Measurements from ENCODE around the gene FOXK2.

Gene FOXK2

GRCh38 chr17:82608816-82609215 is 89.3 kb downstream of the FOXK2 start:
- H3K27me3 ChIP-seq (ENCODE audit: insufficient read depth, low read length), result no peaks in the 10 kb centered on the region
- no peak overlapping the region for H3K9ac ChIP-seq (ENCODE audit: low read depth, low read length)
- H3K36me3 ChIP-seq (ENCODE audit: insufficient read depth, low read depth, low read length), result peaks cover 36% of the 10 kb centered on the region
- no peaks in the 10 kb centered on the region for H3K9me3 ChIP-seq (ENCODE audit: insufficient read depth, low read depth, low read length)
- no peaks in the 10 kb centered on the region for H3K4me1 ChIP-seq (ENCODE audit: insufficient read depth, low read length)
- H3K27ac ChIP-seq (ENCODE audit: low read length), result no peak overlapping the region
- no peak overlapping the region for H3K4me3 ChIP-seq (ENCODE audit: low read length)

- H3K36me3 ChIP-seq (ENCODE audit: insufficient read depth, low read depth, low read length), result peaks cover 31% of the 10 kb centered on the region
- H3K9ac ChIP-seq (ENCODE audit: low read depth, low read length), result no peak overlapping the region
- no peaks in the 10 kb centered on the region for H3K9me3 ChIP-seq (ENCODE audit: insufficient read depth, low read depth, low read length)
These were observed 90.1 kb downstream of the FOXK2 start for GRCh38 chr17:82609655-82610054.

DNA sequence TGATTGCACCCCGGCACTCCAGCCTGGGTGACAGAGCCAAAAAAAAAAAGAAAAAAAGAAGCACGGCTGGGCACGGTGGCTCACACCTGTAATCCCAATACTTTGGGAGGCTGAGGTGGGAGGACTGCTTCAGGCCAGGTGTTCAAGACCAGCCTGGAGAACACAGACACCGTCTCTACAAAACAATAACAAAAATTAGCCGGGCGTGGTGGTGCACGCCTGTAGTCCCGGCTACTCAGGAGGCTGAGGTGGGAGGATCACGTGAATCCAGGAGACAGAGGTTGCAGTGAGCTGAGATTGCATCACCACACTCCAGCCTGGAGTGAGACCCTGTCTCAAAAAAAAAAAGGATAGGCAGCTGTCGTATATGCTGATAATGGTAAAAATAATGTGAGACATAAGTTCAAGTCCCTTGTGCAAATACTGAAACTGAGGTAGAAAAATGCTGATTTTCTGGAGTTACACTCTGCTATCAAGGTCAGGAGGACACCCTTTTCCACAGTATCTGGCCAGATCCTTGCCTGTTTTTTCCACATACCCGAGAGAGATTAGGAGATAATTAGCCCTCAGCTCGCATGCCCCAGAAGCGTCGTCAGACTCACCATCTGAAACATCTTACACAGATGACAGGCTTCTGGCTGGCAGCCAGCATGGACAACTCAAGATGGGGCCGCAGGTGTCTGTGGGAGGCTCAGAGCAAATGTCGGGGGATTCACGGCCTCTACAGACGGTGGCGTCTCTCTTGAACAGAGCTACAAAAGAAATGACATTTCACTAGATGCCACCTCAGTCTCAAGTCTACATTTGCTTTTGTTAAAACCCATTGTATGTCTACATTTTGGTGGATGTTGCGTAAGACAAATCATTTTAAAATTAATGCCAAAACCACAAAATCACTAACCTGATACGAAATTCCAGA is 91.9 kb downstream of the FOXK2 start:
- Histone ChIP-seq H3K27ac (ENCODE audit: low read length) (no peak overlapping the region), H3K9me3 (ENCODE audit: insufficient read depth, low read depth, low read length) (no peaks in the 10 kb centered on the region), H3K36me3 (ENCODE audit: insufficient read depth, low read depth, low read length) (peaks cover 34% of the 10 kb centered on the region), H3K4me1 (ENCODE audit: insufficient read depth, low read length) (no peaks in the 10 kb centered on the region), H3K9ac (ENCODE audit: low read depth, low read length) (no peak overlapping the region), H3K27me3 (ENCODE audit: insufficient read depth, low read length) (no peaks in the 10 kb centered on the region), H3K4me3 (ENCODE audit: low read length) (no peak overlapping the region)

More at GRCh38 chr17:82609655-82610054, 90.1 kb downstream of the FOXK2 start:
- H3K27me3 ChIP-seq (ENCODE audit: insufficient read depth, low read length), result no peaks in the 10 kb centered on the region
- no peak overlapping the region for H3K4me3 ChIP-seq (ENCODE audit: low read length)
- no peak overlapping the region for H3K27ac ChIP-seq (ENCODE audit: low read length)
- H3K4me1 ChIP-seq (ENCODE audit: insufficient read depth, low read length), result no peaks in the 10 kb centered on the region

DNA sequence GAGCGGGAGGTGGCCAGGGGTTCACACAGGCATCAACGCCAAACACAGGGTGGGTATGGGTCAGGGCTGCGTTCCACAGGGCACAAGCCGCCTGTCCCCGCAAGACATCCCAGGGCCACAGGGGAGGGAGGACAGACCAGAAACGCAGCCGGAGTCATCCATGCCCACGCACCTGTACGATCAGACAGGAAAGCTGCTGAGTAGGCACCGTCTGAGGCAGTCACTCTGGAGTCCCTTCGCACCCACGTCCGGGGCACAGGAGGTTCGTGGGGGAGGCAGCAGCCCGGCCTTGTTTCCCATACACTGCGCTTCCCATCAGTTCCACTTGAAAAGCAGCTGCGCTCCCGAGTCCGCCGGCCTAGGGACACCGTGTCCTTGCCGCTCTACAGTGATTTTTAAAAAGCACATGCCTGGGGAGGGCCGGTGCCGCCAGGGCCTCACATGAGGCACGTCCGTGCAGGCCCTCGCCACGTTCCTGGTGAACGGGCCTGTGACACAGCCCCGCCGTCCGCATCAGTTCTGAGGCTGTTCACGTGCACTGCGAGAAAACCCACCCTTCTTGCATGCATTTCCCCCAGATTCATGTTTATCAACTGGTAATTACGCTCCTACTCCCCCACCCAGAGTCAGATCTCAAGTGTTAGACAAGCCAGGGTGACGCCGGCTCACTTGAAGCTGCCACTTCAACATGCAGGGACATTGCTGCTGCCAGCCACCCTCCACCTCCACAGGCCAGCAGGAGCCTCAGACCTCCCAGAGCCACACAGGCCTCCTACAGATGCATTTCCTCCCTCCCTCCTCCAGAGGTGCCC is 94.0 kb downstream of the FOXK2 start:
- Histone ChIP-seq H3K36me3 (ENCODE audit: insufficient read depth, low read depth, low read length) (peaks cover 47% of the 10 kb centered on the region), H3K4me3 (ENCODE audit: low read length) (no peak overlapping the region), H3K27ac (ENCODE audit: low read length) (no peak overlapping the region), H3K9me3 (ENCODE audit: insufficient read depth, low read depth, low read length) (no peaks in the 10 kb centered on the region), H3K27me3 (ENCODE audit: insufficient read depth, low read length) (no peaks in the 10 kb centered on the region), H3K4me1 (ENCODE audit: insufficient read depth, low read length) (no peaks in the 10 kb centered on the region), H3K9ac (ENCODE audit: low read depth, low read length) (no peak overlapping the region)

- Histone ChIP-seq H3K4me1 (ENCODE audit: insufficient read depth, low read length) (no peaks in the 10 kb centered on the region), H3K9ac (ENCODE audit: low read depth, low read length) (no peak overlapping the region), H3K4me3 (ENCODE audit: low read length) (no peak overlapping the region), H3K9me3 (ENCODE audit: insufficient read depth, low read depth, low read length) (no peaks in the 10 kb centered on the region), H3K36me3 (ENCODE audit: insufficient read depth, low read depth, low read length) (peaks cover 54% of the 10 kb centered on the region), H3K27ac (ENCODE audit: low read length) (no peak overlapping the region), H3K27me3 (ENCODE audit: insufficient read depth, low read length) (no peaks in the 10 kb centered on the region)
These were observed 94.6 kb downstream of the FOXK2 start for GRCh38 chr17:82614095-82614631.

- Histone ChIP-seq H3K4me3 (ENCODE audit: low read length) (no peak overlapping the region), H3K36me3 (ENCODE audit: insufficient read depth, low read depth, low read length) (peaks cover 60% of the 10 kb centered on the region), H3K27ac (ENCODE audit: low read length) (no peak overlapping the region), H3K9ac (ENCODE audit: low read depth, low read length) (no peak overlapping the region), H3K4me1 (ENCODE audit: insufficient read depth, low read length) (no peaks in the 10 kb centered on the region), H3K9me3 (ENCODE audit: insufficient read depth, low read depth, low read length) (no peaks in the 10 kb centered on the region), H3K27me3 (ENCODE audit: insufficient read depth, low read length) (no peaks in the 10 kb centered on the region)
These were observed 95.8 kb downstream of the FOXK2 start for GRCh38 chr17:82615084-82616020.

GRCh38 chr17:82616021-82616711 is 96.6 kb downstream of the FOXK2 start:
- Histone ChIP-seq H3K9me3 (ENCODE audit: insufficient read depth, low read depth, low read length) (no peaks in the 10 kb centered on the region), H3K4me1 (ENCODE audit: insufficient read depth, low read length) (no peaks in the 10 kb centered on the region), H3K36me3 (ENCODE audit: insufficient read depth, low read depth, low read length) (peaks cover 68% of the 10 kb centered on the region)

GRCh38 chr17:82619211-82619610 is 99.7 kb downstream of the FOXK2 start:
- H3K36me3 ChIP-seq (ENCODE audit: insufficient read depth, low read depth, low read length), result peaks cover 88% of the 10 kb centered on the region
- H3K27ac ChIP-seq (ENCODE audit: low read length), result no peak overlapping the region
- no peaks in the 10 kb centered on the region for H3K27me3 ChIP-seq (ENCODE audit: insufficient read depth, low read length)
- H3K4me1 ChIP-seq (ENCODE audit: insufficient read depth, low read length), result no peaks in the 10 kb centered on the region
- no peak overlapping the region for H3K4me3 ChIP-seq (ENCODE audit: low read length)
- H3K9me3 ChIP-seq (ENCODE audit: insufficient read depth, low read depth, low read length), result no peaks in the 10 kb centered on the region
- no peak overlapping the region for H3K9ac ChIP-seq (ENCODE audit: low read depth, low read length)

More at GRCh38 chr17:82616021-82616711, 96.6 kb downstream of the FOXK2 start:
- H3K27me3 ChIP-seq (ENCODE audit: insufficient read depth, low read length), result no peaks in the 10 kb centered on the region
- H3K27ac ChIP-seq (ENCODE audit: low read length), result no peak overlapping the region
- H3K9ac ChIP-seq (ENCODE audit: low read depth, low read length), result no peak overlapping the region
- no peak overlapping the region for H3K4me3 ChIP-seq (ENCODE audit: low read length)

- no peak overlapping the region for H3K27ac ChIP-seq (ENCODE audit: low read length)
- H3K36me3 ChIP-seq (ENCODE audit: insufficient read depth, low read depth, low read length), result peaks cover 89% of the 10 kb centered on the region
- H3K4me3 ChIP-seq (ENCODE audit: low read length), result no peak overlapping the region
- no peak overlapping the region for H3K9ac ChIP-seq (ENCODE audit: low read depth, low read length)
- no peaks in the 10 kb centered on the region for H3K4me1 ChIP-seq (ENCODE audit: insufficient read depth, low read length)
- H3K9me3 ChIP-seq (ENCODE audit: insufficient read depth, low read depth, low read length), result no peaks in the 10 kb centered on the region
- H3K27me3 ChIP-seq (ENCODE audit: insufficient read depth, low read length), result no peaks in the 10 kb centered on the region
These were observed 100.1 kb downstream of the FOXK2 start for GRCh38 chr17:82619641-82620040.

- H3K27ac ChIP-seq (ENCODE audit: low read length), result no peak overlapping the region
- no peaks in the 10 kb centered on the region for H3K9me3 ChIP-seq (ENCODE audit: insufficient read depth, low read depth, low read length)
- no peaks in the 10 kb centered on the region for H3K27me3 ChIP-seq (ENCODE audit: insufficient read depth, low read length)
- no peaks in the 10 kb centered on the region for H3K4me1 ChIP-seq (ENCODE audit: insufficient read depth, low read length)
- H3K4me3 ChIP-seq (ENCODE audit: low read length), result no peak overlapping the region
- H3K9ac ChIP-seq (ENCODE audit: low read depth, low read length), result no peak overlapping the region
- peaks cover 89% of the 10 kb centered on the region for H3K36me3 ChIP-seq (ENCODE audit: insufficient read depth, low read depth, low read length)
These were observed 104.2 kb downstream of the FOXK2 start for GRCh38 chr17:82623707-82624106.

Measured in iPS-20b (cell line).